GM12892 (cell line): ENCODE results near the gene SIK3.
"Not testable (repeated sequence)": the region's sequence is repeated elsewhere in the genome, so short reads cannot be mapped to it uniquely, and the experiment has no call there.

Experiments used
- POLR2AphosphoS5 ChIP-seq: IDR thresholded peaks from 2 replicates; pipeline ENCODE4 v1.6.1; 2011; ENCODE audit warnings: low read depth, low read length, control low read depth
- TAF1 ChIP-seq: IDR thresholded peaks from 2 replicates; pipeline ENCODE4 v1.6.1; 2011; ENCODE audit warnings: low read depth, mild to moderate bottlenecking, control low read depth, low read length, borderline replicate concordance

DNA sequence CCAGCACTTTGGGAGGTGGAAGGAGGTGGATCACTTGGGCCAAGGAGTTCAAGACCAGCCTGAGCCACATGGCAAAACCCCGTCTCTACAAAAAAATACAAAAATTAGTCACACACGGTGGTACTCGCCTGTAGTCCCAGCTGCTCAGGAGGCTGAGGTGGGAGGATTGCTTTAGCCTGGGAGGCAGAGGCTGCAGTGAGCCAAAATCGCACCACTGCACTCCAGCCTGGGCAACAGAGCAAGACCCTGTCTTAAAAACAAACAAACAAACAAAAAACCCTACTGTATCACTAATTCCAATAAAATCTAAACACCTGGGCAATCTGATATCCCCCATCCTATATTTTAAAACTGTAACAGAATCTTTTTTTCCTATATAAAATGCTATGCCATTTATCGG lies 51.6 kb downstream of the SIK3 start:
- TF ChIP-seq TAF1, POLR2AphosphoS5: not testable (repeated sequence)
